A549 (cell line): ENCODE data around the gene DYNLRB2. TPM values are rescaled to one million over a fixed set of nuclear protein-coding genes. Genes with fewer than 3 reads are reported as not detected.

Source experiments
- ATAC-seq, 2 experiments: fragments of 200-7000 bp in 1 of 2; fragments of >200 bp in 1 of 2; cut with Nextera tagmentation in 1 of 2; cut with Tn5 transposase in 1 of 2; 3 replicates each; pipeline versions ENCODE4 v1.8.0 to v1.9.1; 2018 to 2020; ENCODE audit warnings: mild to moderate bottlenecking in 1 of 2, moderate library complexity in 1 of 2
- CTCF ChIA-PET: fragments of 300-600 bp; sonication (Branson Sonifier 250); formaldehyde crosslinking; extraction: SDS; loops from one replicate; lab custom pipeline; 2021; ENCODE audit warnings: antibody characterized with exemption, inconsistent platforms; lab: Yijun Ruan, JAX
- POLR2A ChIA-PET: fragments of 350-600 bp; formaldehyde crosslinking; extraction: SDS; loops from one replicate; lab custom pipeline; 2021; ENCODE audit warnings: antibody characterized with exemption, inconsistent platforms; lab: Yijun Ruan, JAX
- DNase-seq, 2 experiments: peaks; one replicate each; pipeline versions ENCODE4 v3.0.0 to v3.0.0-alpha.2; 2011 to 2016; ENCODE audit warnings: low read depth in 1 of 2, low spot score in 1 of 2
- FAIRE-seq: peaks from 2 replicates; lab custom pipeline; 2011; peaks lifted over from hg19 to GRCh38; lab: Jason Lieb, UNC
- H3K27ac ChIP-seq, 2 experiments: fragments of >200 bp; sonication (Bioruptor Twin); formaldehyde crosslinking; 3 replicates each; pipeline ENCODE4 v1.5.1; 2016 to 2017
- H3K4me1 ChIP-seq: fragments of >200 bp; sonication (Bioruptor Twin); formaldehyde crosslinking; 3 replicates; pipeline ENCODE4 v1.6.1; 2016
- H3K4me2 ChIP-seq: fragments of >200 bp; sonication (Bioruptor Twin); formaldehyde crosslinking; 3 replicates; pipeline ENCODE4 v1.6.1; 2016
- H3K4me3 ChIP-seq: fragments of >200 bp; sonication (Bioruptor Twin); formaldehyde crosslinking; 3 replicates; pipeline ENCODE4 v1.5.1; 2016
- H3K9me3 ChIP-seq: fragments of >200 bp; sonication (Bioruptor Twin); formaldehyde crosslinking; 3 replicates; pipeline ENCODE4 v1.6.1; 2016
- ATOH8 ChIP-seq: fragments of 250-450 bp; sonication (Bioruptor Pico); IDR thresholded peaks from 2 replicates; pipeline ENCODE4 v1.5.0; 2020; ENCODE audit warnings: low read depth, mild to moderate bottlenecking, moderate library complexity
- BHLHE40 ChIP-seq: IDR thresholded peaks from 2 replicates; pipeline ENCODE4 v1.6.1; 2012; ENCODE audit warnings: low read depth, low read length, inconsistent platforms
- CBX2 ChIP-seq: fragments of 200-600 bp; sonication (generic); IDR thresholded peaks from 2 replicates; pipeline ENCODE4 v1.6.1; 2016; ENCODE audit warnings: low read depth, mild to moderate bottlenecking, borderline replicate concordance
- EHF ChIP-seq: fragments of 250-450 bp; sonication (Bioruptor Pico); IDR thresholded peaks from 2 replicates; pipeline ENCODE4 v1.5.0; 2020; ENCODE audit warnings: mild to moderate bottlenecking
- HOXB13 ChIP-seq: fragments of 250-450 bp; sonication (Bioruptor Pico); IDR thresholded peaks from 2 replicates; pipeline ENCODE4 v1.5.0; 2020; ENCODE audit warnings: low read depth, mild to moderate bottlenecking, moderate library complexity
- KDM1A ChIP-seq: fragments of 200-600 bp; sonication (generic); IDR thresholded peaks from 2 replicates; pipeline ENCODE4 v1.6.1; 2016; ENCODE audit warnings: low read depth, mild to moderate bottlenecking
- NR3C1 ChIP-seq: fragments of >200 bp; sonication (Bioruptor Twin); formaldehyde crosslinking; IDR thresholded peaks from 3 replicates; pipeline ENCODE4 v1.6.1; 2017
- POLR2A ChIP-seq: IDR thresholded peaks from 2 replicates; pipeline ENCODE4 v1.6.1; 2012; ENCODE audit warnings: mild to moderate bottlenecking, low read length
- RAD21 ChIP-seq, 2 experiments: fragments of >200 bp in 1 of 2; sonication (Bioruptor Twin) in 1 of 2; formaldehyde crosslinking in 1 of 2; IDR thresholded peaks in 1 of 2; conservative IDR thresholded peaks in 1 of 2; 2 replicates in 1 of 2; 3 replicates in 1 of 2; pipeline ENCODE4 v1.6.1; 2012 to 2018; ENCODE audit warnings: inconsistent platforms in 1 of 2
- RARB ChIP-seq: fragments of 250-450 bp; sonication (Bioruptor Pico); IDR thresholded peaks from 2 replicates; pipeline ENCODE4 v1.8.0; 2021; ENCODE audit warnings: mild to moderate bottlenecking, moderate library complexity
- ZFP36 ChIP-seq: fragments of 450-650 bp; IDR thresholded peaks from 2 replicates; pipeline ENCODE4 v1.6.1; 2014; ENCODE audit warnings: borderline replicate concordance; ENCODE audit not compliant: partially characterized antibody
- ZNF302 ChIP-seq: fragments of 250-450 bp; sonication (Bioruptor Pico); IDR thresholded peaks from 2 replicates; pipeline ENCODE4 v1.9.0; 2021; ENCODE audit warnings: inconsistent platforms, mild to moderate bottlenecking, moderate library complexity
- WGBS: methylation state at CpG from one replicate; pipeline ENCODE4 v1.1.6; 2017; ENCODE audit errors: missing lambda C conversion rate; 5-methylcytosine and 5-hydroxymethylcytosine counted together
- polyA plus RNA-seq, 4 experiments: library from polyadenylated mRNA; depleted of rRNA in 3 of 4; stranded (reverse); fragments of >200 nt; fragmentation: RNase III in 1 of 4; extraction: RNeasy Plus Mini Kit Qiagen cat#74134 plus additional on column Dnase treatment in 1 of 4; gene quantifications; 2 replicates in 3 of 4; 3 replicates in 1 of 4; pipeline ENCODE4 v1.2.3, GENCODE V29; 2011 to 2017

The DYNLRB2 gene
- polyA plus RNA-seq, 2 of the 4 experiments (the other 2 are of a cell fraction): not detected

- no peaks in the 10 kb centered on the region for H3K9me3 ChIP-seq
- TF ChIP-seq ATOH8 (no peak), BHLHE40 (no peak), HOXB13 (CRISPR knock-in tag) (no peak), NR3C1 (no peak)
- FAIRE-seq (no peak), DNase-seq (no peak), ATAC-seq (no peak)
- no peaks in the 10 kb centered on the region for H3K4me1 ChIP-seq
- no peak overlapping the region for H3K27ac ChIP-seq
- H3K4me2 ChIP-seq: no peak overlapping the region
- no peak overlapping the region for H3K4me3 ChIP-seq
- POLR2A ChIA-PET: no interaction called here
- CTCF ChIA-PET: interaction anchor here (0.5 kb wide), 1 partner anchor 1849 kb away, joined by 3 read pairs; no protein-coding TSS in a partner anchor
Observed at GRCh38 chr16:80594756-80595155, 54.0 kb downstream of the DYNLRB2 start.

- Histone ChIP-seq H3K4me3 (no peak overlapping the region), H3K4me1 (no peaks in the 10 kb centered on the region), H3K27ac (no peak overlapping the region), H3K4me2 (no peak overlapping the region), H3K9me3 (no peaks in the 10 kb centered on the region)
- FAIRE-seq: no peak
- no peak for DNase-seq
- WGBS: 5% methylated on average over 7 of the region's 7 CpGs
- ChIA-PET POLR2A (no interaction called here), CTCF (no interaction called here)
- no peak for ATAC-seq
- TF ChIP-seq EHF: no peak
- TF ChIP-seq KDM1A: no peak
- no peak for TF ChIP-seq RAD21 (conservative IDR thresholded peaks at IDR 0.05 in 1 of 2, IDR thresholded peaks at IDR 0.05 in 1 of 2)
- TF ChIP-seq RARB (CRISPR knock-in tag): no peak
Observed at GRCh38 chr16:80596507-80597207, 55.9 kb downstream of the DYNLRB2 start.

GRCh38 chr16:80599466-80599865 lies 58.7 kb downstream of the DYNLRB2 start:
- Histone ChIP-seq H3K4me1 (no peaks in the 10 kb centered on the region), H3K4me3 (no peak overlapping the region), H3K9me3 (no peaks in the 10 kb centered on the region), H3K4me2 (no peak overlapping the region), H3K27ac (no peak overlapping the region)
- no peak for DNase-seq
- 4% methylated on average over 3 of the region's 3 CpGs for WGBS
- FAIRE-seq: no peak
- CTCF ChIA-PET: no interaction called here
- no peak for ATAC-seq
- POLR2A ChIA-PET: no interaction called here
- TF ChIP-seq CBX2 (no peak), ZNF302 (CRISPR knock-in tag) (no peak), ZFP36 (no peak), POLR2A (no peak)
